Activated naive CD8-positive, alpha-beta T cell treated with anti-CD3 and anti-CD28 coated beads, Interleukin-2, amount 50 U/mL, for 16 hours (primary cell): ENCODE measurements around the gene SERPINF2.
A peak's percentile ranks its signal among the peaks of the same experiment; 100 is the strongest.
"Not testable (repeated sequence)": the region's sequence is repeated elsewhere in the genome, so short reads cannot be mapped to it uniquely, and the experiment has no call there.

Experiments used
- DNase-seq: peaks from one replicate; pipeline ENCODE4 v3.0.0-alpha.2; 2020; ENCODE audit warnings: low read depth, low spot score

The SERPINF2 gene

DNA sequence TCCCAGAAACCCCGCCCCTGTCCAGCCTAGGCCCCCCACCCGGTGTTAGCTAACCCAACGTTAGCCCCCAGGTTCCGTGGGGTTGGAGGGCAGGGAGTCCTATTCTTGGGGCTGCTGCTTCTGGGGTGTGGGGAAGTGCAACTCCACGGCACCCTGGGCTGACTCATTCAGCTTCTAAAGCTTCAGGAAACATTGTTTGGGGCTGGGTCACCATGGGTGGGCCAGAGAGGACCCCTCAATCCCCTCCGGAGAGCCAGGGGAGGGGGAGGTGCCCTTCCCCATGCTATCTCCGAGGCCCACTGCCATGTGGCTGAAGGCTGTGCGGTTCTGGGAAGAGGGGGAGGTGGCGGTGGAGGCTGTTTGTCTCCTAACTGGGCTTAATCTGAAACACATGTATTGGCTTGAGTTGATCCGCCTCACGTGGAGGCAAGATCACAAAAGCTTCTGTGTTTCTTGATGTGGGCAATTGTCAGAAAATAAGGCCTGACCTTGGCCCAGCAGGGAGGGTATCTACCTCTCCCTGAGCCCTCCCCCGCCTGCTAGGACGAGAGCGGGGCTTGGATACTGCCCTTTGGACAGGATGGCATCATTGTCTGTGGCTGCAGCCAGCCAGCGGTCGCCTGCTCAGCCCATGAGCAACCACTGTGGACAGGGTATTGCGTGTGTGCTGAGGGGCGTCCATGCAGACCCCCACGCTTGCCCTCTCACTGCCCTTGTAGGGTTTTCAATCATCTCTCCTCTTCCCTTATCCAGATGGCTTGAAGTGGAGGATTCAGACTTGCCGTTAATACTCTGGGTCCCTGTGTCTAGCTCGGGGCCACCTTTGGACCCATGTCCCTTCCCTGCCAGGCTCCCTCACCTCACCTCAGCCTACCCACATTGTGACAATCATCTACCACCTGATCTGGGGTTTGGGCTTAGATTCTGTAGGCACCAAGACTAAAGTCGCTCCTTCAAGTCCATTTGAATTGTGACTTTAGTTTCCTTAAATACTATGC is 20.5 kb downstream of the SERPINF2 start:
- DNase-seq: no peak

GRCh38 chr17:1764284-1764683 is 21.6 kb downstream of the SERPINF2 start:
- DNase-seq: peak; percentile 15

DNA sequence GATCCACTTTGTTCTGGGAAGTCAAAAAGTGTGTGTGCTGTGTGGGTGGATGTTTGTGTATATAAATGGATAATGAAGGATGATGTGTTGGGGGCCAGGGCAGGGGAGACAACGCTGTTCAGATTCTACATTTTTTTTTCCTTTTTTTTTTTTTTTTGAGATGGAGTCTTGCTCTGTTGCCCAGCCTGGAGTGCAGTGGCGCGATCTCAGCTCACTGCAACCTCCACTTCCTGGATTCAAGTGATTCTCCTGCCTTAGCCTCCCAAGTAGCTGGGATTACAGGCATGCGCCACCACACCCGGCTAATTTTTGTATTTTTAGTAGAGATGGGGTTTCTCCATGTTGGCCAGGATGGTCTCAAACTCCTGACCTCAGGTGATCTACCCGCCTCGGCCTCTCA is 22.0 kb downstream of the SERPINF2 start:
- DNase-seq: not testable (repeated sequence)

DNA sequence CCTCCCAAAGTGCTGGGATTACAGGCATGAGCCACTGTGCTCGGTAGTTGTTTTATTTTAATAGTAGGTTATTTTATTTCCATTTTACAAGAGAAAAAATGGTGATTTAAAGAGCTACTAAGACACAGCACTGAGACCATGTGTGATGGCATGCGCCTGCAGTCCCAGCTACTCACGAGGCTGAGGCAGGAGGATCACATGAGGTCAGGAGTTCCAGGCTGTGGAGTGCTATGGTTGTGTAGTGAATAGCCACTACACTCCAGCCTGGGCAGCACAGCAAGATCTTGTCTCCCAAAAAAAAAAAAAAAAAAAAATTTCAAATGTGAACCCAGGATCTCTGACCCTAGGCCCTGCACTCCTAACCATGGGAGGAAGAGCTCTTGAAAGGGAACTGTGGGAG is 22.9 kb downstream of the SERPINF2 start:
- no peak for DNase-seq

- no peak for DNase-seq
These were observed 23.9 kb downstream of the SERPINF2 start for GRCh38 chr17:1766382-1767135.

- no peak for DNase-seq
These were observed 24.7 kb downstream of the SERPINF2 start for GRCh38 chr17:1767358-1767757.

DNA sequence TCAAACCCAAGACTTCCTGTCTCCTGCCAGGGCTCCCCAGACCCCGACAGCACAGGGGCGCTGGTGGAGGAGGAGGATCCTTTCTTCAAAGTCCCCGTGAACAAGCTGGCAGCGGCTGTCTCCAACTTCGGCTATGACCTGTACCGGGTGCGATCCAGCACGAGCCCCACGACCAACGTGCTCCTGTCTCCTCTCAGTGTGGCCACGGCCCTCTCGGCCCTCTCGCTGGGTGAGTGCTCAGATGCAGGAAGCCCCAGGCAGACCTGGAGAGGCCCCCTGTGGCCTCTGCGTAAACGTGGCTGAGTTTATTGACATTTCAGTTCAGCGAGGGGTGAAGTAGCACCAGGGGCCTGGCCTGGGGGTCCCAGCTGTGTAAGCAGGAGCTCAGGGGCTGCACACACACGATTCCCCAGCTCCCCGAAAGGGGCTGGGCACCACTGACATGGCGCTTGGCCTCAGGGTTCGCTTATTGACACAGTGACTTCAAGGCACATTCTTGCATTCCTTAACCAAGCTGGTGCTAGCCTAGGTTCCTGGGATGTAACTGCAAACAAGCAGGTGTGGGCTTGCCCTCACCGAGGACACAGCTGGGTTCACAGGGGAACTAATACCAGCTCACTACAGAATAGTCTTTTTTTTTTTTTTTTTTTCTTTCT is 27.3 kb downstream of the SERPINF2 start:
- no peak for DNase-seq

- not testable (repeated sequence) for DNase-seq
These were observed 30.5 kb downstream of the SERPINF2 start for GRCh38 chr17:1773000-1773695.

DNA sequence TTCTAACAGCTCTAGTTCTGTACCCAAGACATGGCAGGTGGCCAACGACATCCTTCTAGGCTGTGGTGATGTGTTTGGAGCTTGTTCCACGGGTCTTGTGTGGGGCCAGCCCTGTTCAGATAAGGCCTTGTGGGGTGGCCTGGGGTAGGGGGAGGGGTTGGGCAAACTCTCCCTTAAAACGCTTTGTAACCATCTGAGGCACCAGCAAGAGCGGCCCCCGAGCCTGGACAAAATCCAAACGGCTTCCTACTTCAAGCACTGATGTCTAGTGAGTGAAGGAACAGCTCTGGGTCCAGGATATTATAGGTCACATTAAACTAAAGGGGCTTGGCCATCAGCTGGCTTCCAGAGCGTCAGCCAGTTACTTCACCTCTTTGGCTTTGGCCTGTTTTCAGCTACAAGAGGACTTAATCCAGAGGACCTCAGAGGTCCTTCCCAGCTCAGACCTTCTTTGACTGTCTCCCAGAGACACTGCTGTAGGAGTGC is 31.1 kb downstream of the SERPINF2 start:
- no peak for DNase-seq

GRCh38 chr17:1774390-1775176 is 31.9 kb downstream of the SERPINF2 start:
- no peak for DNase-seq

GRCh38 chr17:1776328-1776727 is 33.7 kb downstream of the SERPINF2 start:
- no peak for DNase-seq

- no peak for DNase-seq
These were observed 34.2 kb downstream of the SERPINF2 start for GRCh38 chr17:1776857-1777256.

DNA sequence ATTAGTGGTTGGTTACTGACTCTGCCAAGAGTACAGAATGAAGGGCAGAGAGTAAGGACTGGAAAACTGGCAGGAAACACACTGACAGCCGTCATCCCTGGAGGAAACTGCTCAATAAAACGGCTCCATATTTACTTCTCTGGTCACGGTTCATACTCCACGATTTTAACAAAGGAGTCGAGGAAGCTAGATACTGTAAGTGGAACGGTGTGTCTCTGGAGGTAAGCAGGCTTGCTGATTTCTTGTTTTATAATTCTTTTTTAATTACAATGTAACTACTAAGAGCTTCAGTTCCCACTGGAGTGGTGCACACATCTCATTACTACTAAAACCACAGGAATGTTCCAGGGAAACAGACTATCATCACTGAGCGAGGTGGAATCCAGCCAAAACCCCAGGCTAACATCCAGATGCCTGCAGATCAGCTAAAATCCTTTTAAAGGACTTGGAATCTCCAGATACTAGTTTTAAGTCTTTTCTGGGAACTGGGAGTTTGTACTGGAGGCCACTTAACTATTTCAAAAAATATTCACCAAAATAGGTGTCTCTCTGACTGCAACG is 37.0 kb downstream of the SERPINF2 start:
- DNase-seq: no peak

DNA sequence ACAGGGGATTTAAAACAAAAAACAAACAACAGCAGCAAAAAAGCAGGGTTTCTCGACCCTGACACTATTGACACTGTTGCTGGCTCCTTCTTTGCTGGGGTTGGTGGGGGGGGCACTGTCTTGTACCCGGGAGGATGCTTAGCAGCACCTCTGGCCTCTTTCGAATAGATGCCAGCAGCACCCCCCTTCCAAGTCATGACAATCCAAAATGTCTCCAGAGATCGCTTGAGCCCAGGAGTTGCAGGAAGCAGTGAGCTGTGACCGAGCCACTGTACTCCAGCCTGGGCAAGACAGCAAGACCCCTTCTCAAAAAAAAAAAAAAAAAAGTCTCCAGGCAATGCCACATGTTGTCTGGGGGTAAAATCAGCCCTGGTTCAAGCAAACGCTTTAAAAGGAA is 39.5 kb downstream of the SERPINF2 start:
- no peak for DNase-seq

DNA sequence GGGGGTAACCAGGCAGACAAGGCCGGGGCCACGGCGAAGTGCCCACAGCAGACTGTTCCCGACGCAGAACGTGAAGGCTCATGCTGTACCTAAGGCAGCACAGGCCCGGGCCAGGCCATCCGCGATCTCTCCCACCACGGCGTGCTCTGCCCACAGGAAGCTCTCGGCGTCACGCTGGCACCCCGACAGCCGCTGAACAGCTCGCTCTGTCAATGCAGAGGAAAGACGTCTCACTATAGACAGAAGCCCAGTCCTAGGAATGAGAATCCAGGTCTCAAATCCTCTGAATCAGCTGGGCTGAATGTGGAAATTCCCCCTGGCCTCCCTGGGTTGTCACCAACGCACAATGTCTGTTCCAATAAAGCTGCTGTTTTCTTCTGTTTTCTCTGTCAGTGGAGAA is 40.6 kb downstream of the SERPINF2 start:
- DNase-seq: no peak

- no peak for DNase-seq
These were observed 41.4 kb downstream of the SERPINF2 start for GRCh38 chr17:1783834-1784611.

DNA sequence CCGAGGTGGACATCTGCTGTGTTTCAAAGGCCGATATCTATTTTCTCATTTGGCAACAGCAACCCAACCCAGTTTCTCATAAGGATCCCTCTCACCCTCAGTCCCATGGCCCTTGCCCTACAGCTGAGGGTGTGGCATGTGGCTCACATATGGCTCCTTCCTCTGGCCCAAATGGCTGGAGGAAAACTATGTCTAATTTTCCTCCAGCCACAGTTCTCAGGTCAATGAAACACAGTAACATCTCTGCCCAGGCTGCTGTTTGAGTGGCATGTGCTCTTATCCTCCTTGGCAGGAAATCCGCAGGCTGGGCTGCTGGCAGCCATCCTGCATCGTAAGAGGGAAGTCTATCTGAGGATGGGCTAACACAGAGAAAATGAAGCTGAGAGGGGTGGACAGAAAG is 43.3 kb downstream of the SERPINF2 start:
- DNase-seq: no peak

DNA sequence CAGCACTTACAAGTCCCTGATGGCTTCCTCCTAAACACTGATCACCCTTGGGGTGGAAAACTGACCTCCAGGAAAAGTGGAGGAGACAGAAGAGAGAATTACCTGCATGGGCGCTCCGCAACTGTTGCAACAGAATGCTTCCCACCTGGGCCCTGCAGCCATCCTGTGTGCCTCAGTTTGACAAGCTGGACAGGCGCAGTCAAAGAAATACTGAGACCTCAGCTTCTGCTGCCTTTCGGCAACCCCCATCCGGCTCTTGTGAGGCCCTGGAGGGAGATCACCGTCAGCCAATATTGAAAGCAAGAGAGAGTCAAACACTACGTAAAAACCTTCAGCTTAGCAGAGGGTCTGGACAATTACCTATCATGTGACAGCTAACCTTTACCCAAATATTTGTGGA is 44.0 kb downstream of the SERPINF2 start:
- no peak for DNase-seq

DNA sequence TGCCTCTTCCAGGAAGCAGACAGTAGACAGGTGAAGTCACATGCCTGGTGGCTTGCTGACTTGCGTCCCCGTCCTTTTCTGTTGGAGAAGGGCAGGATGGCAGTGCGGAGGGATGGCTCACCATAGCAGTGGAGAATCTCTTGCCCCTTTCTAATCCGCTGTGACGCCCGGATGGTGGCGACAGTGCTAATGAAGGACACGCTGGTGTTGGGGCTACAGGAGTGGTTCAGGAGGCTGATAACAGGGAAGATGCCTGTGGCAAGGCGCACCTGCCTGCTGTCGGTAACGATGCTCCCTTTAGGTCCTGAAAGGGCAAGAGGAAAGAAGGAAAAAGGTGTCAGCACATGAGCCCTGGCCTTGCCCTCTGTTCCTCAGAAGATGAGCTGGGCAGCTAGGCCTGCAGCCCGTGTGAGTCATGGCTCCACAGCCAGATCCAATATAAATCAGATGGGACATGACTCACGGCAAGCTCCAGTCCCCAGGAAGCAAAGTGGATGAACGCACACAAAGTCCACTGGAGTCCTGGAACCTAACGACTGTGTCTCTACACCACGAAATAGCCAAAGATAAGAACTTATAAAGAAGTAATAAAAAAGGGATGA is 44.7 kb downstream of the SERPINF2 start:
- no peak for DNase-seq
